Measurements from ENCODE around the gene BAX.
A peak's percentile ranks its signal among the peaks of the same experiment; 100 is the strongest.

BAX gene

DNA sequence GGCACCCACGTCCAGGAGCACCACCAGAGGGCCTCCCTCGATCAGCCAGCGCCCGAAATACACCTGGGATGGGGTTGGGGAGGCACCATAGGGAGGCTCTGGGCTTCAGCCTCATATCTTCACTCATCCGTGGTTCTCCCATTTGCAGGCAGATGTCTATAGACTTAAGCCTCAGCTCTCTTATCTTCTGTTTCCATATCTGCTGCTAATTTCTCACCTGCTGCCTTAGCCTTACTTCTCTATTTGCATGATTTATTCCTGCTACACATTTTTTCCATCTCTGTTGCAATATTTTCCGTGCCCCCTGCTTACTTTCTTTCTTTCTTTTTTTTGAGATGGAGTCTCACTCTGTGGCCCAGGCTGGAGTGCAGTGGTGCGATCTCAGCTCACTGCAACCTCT is 32.6 kb downstream of the BAX start:
- DNase-seq (ENCODE audit: low read depth) = no peak

DNA sequence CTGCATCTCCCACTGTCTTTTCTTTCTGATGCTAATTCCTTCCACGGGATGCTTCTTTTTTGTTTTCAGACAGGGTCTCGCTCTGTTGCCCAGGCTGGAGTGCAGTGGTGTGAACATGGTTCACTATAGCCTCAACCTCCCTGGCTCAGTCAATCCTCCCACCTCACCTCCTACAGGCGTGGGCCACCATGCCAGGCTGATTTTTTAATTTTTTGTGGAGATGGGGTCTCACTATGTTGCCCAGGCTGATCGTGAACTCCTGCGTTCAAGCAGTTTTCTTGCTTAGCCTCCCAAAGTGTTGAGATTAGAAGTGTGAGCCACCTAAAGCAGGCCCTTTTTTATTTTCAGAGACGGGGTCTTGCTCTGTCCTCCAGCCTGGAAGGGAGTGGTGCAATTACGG is 33.6 kb downstream of the BAX start:
- DNase-seq (ENCODE audit: low read depth) = no peak

DNA sequence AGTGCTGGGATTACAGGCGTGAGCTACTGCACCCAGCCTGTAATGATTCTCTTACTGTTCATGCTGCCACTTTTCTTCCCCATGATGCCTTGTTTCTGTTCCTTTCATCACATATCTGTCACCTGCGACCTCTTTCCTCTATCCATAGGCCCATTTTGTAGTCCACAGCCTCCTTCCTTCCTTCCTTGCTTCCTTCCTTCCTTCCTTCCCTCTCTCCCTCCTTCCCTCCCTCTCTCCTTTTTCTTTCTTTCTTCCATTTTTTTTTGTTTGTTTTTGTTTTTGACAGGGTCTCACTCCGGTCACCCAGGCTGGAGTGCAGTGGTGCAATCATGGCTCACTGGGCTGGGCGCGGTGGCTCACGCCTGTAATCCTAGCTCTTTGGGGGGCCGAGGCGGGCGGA is 34.2 kb downstream of the BAX start:
- no peak for DNase-seq (ENCODE audit: low read depth)

DNA sequence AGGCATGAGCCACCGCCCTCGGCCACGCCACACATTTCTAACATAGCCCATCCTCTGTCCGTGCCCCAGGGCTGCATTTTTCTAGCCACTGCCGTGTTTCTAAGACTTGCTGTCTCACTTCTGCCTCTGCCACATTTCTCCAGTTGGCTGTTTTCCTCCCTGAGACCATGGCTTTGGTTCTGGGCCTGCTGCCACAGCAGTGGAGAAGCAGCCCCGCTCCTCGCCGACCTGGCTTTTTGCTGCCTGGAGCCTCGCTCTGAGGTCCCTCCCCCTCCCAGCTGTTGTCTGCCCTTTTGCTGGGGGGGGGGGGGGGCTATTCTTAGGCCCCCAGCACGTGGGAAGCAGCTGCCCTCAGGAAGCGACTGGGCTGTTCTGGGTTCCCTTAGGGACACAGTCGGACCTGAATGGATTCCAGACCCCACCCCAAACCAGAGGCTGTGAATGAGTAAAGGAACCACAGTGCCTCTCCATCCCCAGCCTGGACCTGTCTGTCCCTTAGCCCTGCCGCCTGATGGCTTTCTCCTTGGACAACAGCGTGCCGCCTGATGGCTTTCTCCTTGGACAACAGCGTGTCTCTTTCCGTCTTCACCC is 35.1 kb downstream of the BAX start:
- no peak for DNase-seq (ENCODE audit: low read depth)

DNA sequence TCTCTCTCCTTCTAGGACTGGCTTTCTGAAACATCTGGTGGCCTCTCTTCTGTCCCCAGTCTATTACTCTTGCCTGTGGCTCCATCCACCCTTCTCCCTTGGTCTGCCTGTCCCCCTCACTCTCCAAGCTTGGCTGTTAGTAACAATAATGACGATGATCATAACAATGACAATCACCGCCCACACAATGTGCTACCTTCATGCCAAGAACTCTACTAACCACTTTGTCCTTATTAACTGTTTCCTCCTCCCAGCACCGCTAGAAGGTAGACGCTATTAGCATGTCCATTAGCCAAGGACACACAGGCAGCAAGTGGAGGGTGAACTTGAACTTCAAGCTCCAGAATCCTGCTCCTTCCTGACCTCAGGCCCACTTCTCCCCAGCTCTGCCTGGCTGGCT is 35.7 kb downstream of the BAX start:
- DNase-seq (ENCODE audit: low read depth) = no peak

DNA sequence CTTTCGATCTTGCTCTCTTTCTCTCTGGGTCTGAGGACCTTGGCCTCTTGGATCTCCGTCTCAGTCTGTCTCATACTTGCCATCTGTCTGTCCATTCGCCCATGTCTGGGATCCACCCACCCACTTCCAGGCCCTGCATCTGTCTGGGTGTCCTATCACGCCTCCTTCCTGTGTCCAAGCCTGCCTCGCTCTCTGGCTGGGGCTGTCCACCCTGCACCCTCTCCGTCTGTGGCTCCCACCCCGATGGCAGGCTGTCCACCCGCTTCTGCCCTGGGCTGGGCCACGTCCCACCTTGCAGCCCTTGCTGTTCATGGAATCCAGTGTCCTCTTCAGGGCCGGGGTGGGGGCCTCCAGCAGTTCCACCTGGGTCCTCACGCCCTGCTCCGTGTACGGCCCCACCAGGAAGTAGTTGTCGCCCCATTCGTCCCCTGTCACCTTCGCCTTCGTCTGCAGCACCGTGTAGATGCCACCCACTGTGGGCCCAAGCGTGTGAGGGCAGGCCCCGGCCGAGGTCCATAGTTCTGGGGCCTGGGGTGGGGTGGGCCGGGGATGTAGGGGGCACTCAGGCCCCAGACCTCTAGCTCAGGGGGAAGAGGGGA is 36.4 kb downstream of the BAX start:
- DNase-seq (ENCODE audit: low read depth) = no peak

DNA sequence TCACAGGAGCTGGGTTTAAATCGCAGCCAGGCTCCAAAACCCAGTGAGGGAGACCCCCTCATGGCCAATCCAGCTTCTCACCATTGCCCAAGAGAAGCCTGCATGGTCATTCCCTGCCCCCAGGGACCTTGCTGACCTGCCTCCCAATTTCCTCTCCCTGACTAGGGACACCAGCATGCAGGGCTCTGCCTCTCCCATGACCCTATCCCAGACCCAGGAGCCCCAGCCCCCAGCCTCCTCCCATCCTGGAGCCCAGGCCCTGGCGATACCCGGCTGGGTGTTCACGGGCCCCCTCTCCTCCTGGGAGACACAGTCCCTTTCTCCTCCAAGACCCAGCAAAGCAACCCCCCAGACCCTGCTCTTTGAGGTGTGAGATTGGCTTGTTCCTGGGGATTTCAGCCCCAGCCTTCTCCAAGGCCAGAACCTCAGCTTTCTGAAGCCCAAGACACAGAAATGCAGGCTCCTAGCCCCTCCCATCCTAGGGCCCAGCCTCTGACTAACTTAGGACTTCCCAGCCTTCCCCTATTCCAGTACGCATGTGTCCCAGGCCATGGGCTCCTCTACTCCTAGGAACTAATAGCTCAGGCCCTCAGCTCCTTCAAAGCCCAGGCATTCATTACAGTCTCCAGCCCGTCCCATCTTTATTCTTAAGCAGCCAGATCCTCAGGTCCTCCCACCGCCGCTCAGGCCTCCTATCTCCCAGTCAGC is 37.4 kb downstream of the BAX start:
- DNase-seq (ENCODE audit: low read depth) = no peak

DNA sequence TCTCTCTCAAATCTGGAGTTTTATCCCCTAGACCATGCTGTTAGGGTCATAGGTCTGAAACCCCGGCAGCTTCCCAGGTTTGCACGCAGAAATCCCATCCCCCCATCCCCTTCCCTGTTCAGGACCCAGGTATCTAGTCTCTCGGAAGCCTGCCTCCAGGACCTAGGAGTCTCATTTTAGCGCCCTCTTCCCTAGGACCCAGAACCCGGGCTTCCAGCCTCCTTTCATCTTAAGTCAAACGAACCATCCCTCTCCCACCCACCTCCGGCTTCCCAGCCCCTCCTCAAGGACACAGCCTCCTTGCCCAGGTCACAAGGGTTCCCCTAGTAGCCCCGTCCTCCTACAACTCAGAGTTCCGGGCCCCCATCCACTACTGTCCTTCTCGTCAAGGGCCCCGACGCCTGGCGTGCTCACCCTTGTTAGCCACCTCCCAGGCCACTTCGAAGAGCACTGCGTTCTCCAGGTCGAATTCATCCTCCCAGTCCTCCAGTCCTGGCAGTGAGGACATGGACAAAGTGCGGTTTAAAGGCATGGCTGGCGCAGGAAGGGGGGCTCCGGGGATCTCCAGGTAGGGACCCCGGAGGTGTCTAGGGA is 38.0 kb downstream of the BAX start:
- no peak for DNase-seq (ENCODE audit: low read depth)

DNA sequence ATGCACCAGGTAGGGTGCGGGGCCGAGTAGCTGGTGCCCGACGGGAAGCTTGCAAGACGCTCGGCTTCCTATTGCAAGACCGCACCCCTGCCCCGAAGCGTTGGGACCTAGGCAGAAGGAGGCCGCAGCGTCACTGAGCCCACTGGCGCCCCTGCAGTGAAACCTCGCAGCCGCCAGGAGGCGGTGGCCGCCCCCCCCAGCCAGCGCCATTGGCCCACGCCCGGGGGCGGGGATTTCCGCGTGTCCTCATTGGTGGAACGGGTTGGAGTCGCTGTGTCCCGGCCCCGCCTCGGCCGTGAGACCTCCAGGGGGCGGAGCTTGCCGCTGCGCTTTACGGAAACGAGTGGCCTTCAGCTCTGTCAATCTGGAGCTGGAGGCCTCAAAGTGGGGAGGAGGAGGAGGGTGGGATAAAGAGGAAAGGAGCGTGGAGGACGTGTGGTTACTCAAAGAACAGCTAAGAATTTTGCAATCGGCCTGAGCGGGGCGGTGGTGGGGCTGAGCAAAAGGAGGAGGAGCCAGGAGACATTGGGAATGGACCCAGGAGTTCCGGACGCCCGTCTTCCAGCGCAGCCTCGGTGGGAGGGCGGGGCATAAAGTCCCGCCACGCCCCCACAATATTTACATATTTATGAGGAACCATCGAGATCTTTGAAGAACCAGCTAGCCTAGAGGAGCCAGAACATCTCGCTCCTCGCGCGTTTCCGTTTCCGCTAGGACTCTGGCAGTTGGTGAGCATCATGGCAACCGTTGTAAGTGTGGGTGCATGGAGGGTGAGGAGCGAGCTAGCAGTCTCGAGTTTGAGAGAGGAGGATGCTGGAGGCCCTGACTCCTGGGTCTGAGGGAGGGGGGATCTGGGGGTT is 38.7 kb downstream of the BAX start, which contains the start of the genes GYS1 and RUVBL2:
GYS1 (minus strand) TSS at position 135 of the 860 bp plus-strand sequence. CDS start 197 bp downstream, outside the sequence.
RUVBL2 (plus strand) TSS at position 713 of the 860 bp plus-strand sequence; CDS start at position 738, 25 bp downstream.
- peak; percentile 98 for DNase-seq (ENCODE audit: low read depth)

DNA sequence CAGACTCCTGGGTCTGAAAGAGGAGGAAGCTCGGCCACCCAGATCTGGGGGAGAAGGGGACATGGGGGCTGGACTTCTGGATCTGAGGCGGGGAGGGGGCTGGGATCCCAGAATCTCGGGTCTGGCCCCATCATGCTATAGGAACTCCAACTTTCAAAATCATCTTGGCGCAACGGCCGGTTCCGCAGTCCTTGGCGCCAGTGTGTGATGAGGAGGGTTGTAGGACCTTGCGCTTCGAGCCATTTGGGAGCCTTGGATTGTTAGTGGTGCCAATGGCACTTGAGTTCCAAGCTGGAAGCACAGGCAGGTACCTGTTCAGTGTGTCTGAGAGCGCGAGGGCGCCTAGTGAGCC is 39.3 kb downstream of the BAX start:
- no peak for DNase-seq (ENCODE audit: low read depth)

DNA sequence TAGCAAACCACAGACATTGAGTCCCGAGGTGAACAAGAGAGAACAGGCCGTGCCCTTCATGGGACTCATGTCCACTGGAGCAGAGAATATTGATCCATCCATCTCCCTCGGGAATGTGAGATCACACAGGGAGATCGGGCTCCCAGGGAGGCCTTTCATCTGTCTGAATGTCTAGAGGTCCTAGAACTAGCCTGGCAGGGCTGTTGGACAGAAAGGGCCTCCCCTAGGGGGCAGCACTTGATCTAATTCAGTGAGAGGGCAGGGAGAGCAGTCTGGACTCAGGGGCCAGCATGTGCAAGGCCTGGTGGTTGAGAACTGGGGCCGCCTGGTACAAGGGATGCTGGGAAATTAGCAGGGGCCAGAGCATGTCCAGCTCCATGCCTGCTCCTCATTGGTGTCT is 43.3 kb downstream of the BAX start:
- no peak for DNase-seq (ENCODE audit: low read depth)

DNA sequence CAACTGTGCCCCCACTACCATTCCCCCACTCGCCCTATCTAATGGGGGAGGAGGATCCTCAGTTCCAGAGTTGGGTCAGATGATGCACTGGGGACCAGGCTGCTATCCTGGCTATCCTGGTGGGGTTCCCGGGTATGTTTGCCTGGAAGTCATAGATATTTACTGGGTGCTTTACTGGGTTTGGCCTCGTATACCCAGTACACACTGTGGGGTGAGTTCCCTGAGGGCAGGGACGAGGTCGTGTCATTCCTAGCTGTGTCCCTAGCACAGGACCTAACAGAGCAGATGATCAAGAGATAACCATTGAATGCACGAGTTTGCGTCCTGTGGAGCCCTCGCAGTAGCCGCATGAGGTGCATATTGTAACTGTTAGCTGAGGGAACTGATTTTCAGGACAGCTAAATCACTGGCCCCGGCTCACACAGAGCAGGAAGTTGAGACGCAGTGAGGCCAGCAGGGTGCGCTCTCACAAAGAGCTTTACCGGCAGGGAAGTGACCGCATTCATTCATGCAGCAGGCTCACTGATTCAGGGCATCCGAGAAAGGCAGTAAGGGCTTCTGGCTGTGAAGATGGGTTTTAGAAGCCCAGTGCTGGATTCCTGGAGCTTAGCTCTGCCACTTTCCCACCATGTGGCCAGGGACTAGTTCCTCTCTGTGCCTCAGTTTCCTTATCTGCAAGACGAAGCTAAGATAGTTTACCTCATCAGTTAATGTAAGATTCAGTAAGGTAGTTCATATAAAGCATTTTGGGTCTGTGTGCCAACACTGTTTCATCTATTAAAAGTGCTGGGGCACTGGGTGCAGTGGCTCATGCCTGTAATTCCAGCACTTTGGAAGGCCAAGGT is 45.0 kb downstream of the BAX start:
- no peak for DNase-seq (ENCODE audit: low read depth)

DNA sequence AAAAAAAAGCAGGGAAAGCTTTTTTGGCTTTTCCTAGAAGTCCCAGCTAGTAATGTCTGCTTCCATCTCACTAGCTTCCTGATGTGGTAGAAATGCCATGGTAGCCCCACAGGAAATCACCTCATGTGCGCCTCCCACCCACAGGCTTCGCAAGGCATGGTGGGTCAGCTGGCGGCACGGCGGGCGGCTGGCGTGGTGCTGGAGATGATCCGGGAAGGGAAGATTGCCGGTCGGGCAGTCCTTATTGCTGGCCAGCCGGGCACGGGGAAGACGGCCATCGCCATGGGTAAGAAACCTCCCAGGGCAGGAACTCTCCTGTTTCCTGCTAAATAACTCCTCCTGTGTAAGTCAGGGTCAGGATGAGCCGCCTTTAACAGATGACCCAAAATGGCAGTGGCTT is 49.5 kb downstream of the BAX start:
- DNase-seq (ENCODE audit: low read depth) = no peak

DNA sequence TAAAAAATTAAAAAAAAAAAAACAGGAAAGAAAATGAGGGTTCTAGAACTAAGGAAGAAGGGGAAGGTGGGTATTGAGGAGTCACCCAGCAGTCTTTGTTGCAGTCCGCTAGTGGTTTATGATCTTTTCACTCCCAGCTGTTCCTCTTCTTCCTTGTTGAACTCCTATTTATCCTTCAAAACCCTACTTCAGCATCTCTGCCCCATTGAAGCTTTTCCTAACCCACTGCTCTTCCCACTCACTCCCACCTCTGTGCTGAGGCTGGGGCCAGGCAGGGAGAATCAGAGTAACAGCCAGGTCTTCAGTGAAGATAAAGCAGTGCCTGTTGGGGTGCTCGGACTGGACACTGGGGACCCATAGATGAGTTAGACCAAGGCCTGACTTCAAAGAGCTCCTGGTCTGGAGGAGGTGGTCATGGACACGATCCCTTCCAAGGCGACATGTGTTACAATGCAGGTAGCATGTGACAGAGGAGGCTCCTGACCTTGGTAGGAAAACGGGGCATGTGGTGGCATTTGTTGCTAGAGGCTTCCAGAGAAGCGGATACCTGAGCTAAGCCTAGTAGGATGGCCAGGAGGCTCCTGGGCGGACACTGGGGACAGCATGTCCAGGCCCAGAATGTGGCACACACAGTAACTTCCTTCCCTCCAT is 50.4 kb downstream of the BAX start:
- DNase-seq (ENCODE audit: low read depth) = no peak

DNA sequence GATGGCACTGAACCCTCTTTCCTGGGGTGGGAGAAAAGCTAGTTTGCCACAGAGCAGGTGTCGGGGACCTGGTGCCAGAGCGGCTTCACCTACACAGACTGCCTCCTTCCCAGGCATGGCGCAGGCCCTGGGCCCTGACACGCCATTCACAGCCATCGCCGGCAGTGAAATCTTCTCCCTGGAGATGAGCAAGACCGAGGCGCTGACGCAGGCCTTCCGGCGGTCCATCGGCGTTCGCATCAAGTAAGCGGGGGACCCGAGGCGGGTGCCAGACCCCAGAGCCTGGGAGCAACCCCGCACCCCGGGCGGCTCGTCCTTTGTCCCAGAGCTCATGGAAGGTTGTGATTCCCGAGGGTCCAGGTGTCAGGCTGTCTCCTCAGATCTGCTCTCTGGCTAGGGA is 52.2 kb downstream of the BAX start:
- DNase-seq (ENCODE audit: low read depth) = no peak

DNA sequence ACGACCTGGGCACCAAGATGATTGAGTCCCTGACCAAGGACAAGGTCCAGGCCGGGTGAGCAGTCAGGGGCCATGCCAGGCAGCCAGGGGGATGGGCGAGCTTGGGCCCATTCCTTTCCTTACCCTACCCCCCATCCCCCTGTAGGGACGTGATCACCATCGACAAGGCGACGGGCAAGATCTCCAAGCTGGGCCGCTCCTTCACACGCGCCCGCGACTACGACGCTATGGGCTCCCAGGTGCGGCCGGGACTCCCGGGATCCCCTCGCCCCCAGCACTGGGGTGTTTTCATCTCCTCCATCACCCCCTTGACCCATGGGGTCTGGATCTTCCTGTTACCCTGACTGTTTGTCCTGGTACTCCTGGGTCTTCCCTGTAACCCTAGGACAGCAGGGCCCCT is 55.2 kb downstream of the BAX start:
- DNase-seq (ENCODE audit: low read depth) = no peak

DNA sequence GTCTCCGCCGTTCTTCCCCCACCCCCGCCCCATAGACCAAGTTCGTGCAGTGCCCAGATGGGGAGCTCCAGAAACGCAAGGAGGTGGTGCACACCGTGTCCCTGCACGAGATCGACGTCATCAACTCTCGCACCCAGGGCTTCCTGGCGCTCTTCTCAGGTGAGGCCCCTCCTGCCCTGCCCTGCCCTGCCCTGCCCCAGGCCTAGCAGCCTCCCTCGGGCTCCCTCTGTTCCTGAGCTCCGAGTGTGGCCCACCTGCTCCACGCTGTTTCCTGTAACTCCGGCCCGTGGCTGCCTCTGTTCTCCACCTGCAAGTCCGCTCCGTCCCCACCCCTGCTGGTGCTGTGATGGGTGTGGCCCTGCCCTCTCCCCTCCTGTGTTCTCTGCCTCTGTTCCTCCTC is 55.8 kb downstream of the BAX start:
- no peak for DNase-seq (ENCODE audit: low read depth)

DNA sequence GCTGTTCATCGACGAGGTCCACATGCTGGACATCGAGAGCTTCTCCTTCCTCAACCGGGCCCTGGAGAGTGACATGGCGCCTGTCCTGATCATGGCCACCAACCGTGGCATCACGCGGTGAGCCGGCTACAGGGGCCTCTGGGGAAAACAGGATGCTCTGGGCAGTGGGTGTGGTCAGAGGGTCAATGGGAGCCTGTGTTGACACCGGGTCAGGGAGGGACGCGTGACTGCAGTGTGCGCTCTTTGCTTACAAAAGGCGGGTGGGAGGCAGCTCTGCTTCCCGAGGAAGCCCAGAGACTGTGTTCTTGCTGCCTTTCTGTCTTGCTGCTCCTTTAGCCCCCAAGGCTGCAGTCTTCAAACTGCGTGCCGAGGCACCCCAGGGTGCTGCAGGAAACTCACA is 56.5 kb downstream of the BAX start:
- no peak for DNase-seq (ENCODE audit: low read depth)
